CD14-positive monocyte (primary cell): ENCODE measurements around the gene ADSS1. TPM values are rescaled to one million over a fixed set of nuclear protein-coding genes. Genes with fewer than 3 reads are reported as not detected.

Experiments used
- DNase-seq, 3 donors: peaks; one replicate each; pipeline ENCODE4 v3.0.0-alpha.2; 2011 to 2022
- H2AFZ ChIP-seq: 2 replicates; pipeline ENCODE4 v1.6.0; 2012; ENCODE audit warnings: mild to moderate bottlenecking, low read depth, low read length, inconsistent platforms; ENCODE audit not compliant: insufficient read depth, poor library complexity, severe bottlenecking
- H3K27ac ChIP-seq, 2 donors: 1 replicate in 1 of 2; 2 replicates in 1 of 2; pipeline ENCODE4 v1.5.1; 2012 to 2013; ENCODE audit warnings: low read length in 2 of 2, control low read depth in 1 of 2, inconsistent platforms in 1 of 2, low read depth in 1 of 2, mild to moderate bottlenecking in 1 of 2
- H3K27me3 ChIP-seq, 2 donors: one replicate each; pipeline versions ENCODE4 v1.6.0 to v1.6.1; 2011 to 2013; ENCODE audit warnings: low read length in 2 of 2; ENCODE audit not compliant: control insufficient read depth in 2 of 2, insufficient read depth in 2 of 2
- H3K36me3 ChIP-seq, 2 donors: replicated peaks in 1 of 2; 1 replicate in 1 of 2; 2 replicates in 1 of 2; pipeline versions ENCODE4 v1.5.1 to v1.6.1; 2012 to 2013; ENCODE audit warnings: low read length in 2 of 2, control low read depth in 1 of 2, inconsistent platforms in 1 of 2, mild to moderate bottlenecking in 1 of 2; ENCODE audit not compliant: insufficient read depth in 2 of 2, control insufficient read depth in 1 of 2
- H3K4me1 ChIP-seq, 2 donors: 1 replicate in 1 of 2; 2 replicates in 1 of 2; pipeline versions ENCODE4 v1.5.1 to v1.6.1; 2012 to 2013; ENCODE audit warnings: low read length in 2 of 2, control low read depth in 1 of 2, inconsistent platforms in 1 of 2, mild to moderate bottlenecking in 1 of 2, moderate library complexity in 1 of 2; ENCODE audit not compliant: insufficient read depth in 2 of 2, control insufficient read depth in 1 of 2
- H3K4me2 ChIP-seq: replicated peaks from 2 replicates; pipeline ENCODE3; 2012; ENCODE audit warnings: low read length, moderate library complexity, mild to moderate bottlenecking; ENCODE audit not compliant: poor library complexity, severe bottlenecking; ENCODE audit errors: extremely low read depth
- H3K4me3 ChIP-seq, 3 experiments: fragments of 200-600 bp in 1 of 3; sonication (generic) in 1 of 3; replicated peaks in 1 of 3; 1 replicate in 2 of 3; 2 replicates in 1 of 3; pipeline ENCODE4 v1.5.1; 2011 to 2013; ENCODE audit warnings: low read length in 3 of 3, mild to moderate bottlenecking in 3 of 3, control low read depth in 2 of 3, low read depth in 2 of 3, inconsistent platforms in 1 of 3, moderate library complexity in 1 of 3
- H3K79me2 ChIP-seq: 2 replicates; pipeline ENCODE4 v1.6.0; 2012; ENCODE audit warnings: mild to moderate bottlenecking, control low read depth, inconsistent platforms, low read length, moderate library complexity; ENCODE audit not compliant: insufficient read depth
- H3K9ac ChIP-seq: 2 replicates; pipeline ENCODE4 v1.6.0; 2017; ENCODE audit warnings: low read length, mild to moderate bottlenecking; ENCODE audit not compliant: insufficient read depth, poor library complexity, severe bottlenecking
- H3K9me3 ChIP-seq, 2 donors: replicated peaks in 1 of 2; 1 replicate in 1 of 2; 2 replicates in 1 of 2; pipeline versions ENCODE4 v1.5.1 to v1.6.1; 2012 to 2013; ENCODE audit warnings: low read length in 2 of 2, control low read depth in 1 of 2; ENCODE audit not compliant: control insufficient read depth in 1 of 2, insufficient read depth in 1 of 2
- H4K20me1 ChIP-seq: 2 replicates; pipeline ENCODE4 v1.6.0; 2012; ENCODE audit warnings: mild to moderate bottlenecking, low read length, control low read depth, moderate library complexity; ENCODE audit not compliant: insufficient read depth
- H3K27ac Mint-ChIP-seq, 7 donors: one replicate each; pipeline ENCODE4 v1.8.0; 2020; ENCODE audit warnings: mild to moderate bottlenecking in 7 of 7, mixed read lengths in 7 of 7, moderate library complexity in 6 of 7, inconsistent platforms in 2 of 7
- H3K27me3 Mint-ChIP-seq, 3 donors: one replicate each; pipeline ENCODE4 v1.8.0; 2021 to 2022; ENCODE audit warnings: low read depth in 3 of 3, mild to moderate bottlenecking in 3 of 3, mixed read lengths in 3 of 3, moderate library complexity in 3 of 3, inconsistent platforms in 1 of 3
- H3K36me3 Mint-ChIP-seq, 2 donors: one replicate each; pipeline ENCODE4 v1.8.0; 2020; ENCODE audit warnings: mixed read lengths in 2 of 2, inconsistent platforms in 1 of 2, mild to moderate bottlenecking in 1 of 2
- H3K4me1 Mint-ChIP-seq: one replicate; pipeline ENCODE4 v1.8.0; 2020; ENCODE audit warnings: mild to moderate bottlenecking, mixed read lengths
- H3K4me3 Mint-ChIP-seq, 2 donors: one replicate each; pipeline ENCODE4 v1.8.0; 2020; ENCODE audit warnings: mild to moderate bottlenecking in 2 of 2, mixed read lengths in 2 of 2, moderate library complexity in 1 of 2
- H3K9me3 Mint-ChIP-seq, 7 donors: one replicate each; pipeline ENCODE4 v1.8.0; 2020 to 2022; ENCODE audit warnings: mixed read lengths in 7 of 7, mild to moderate bottlenecking in 6 of 7, moderate library complexity in 6 of 7, inconsistent platforms in 2 of 7
- CTCF ChIP-seq: fragments of 200-600 bp; IDR thresholded peaks from one replicate; pipeline ENCODE4 v1.8.0; 2022; ENCODE audit warnings: antibody characterized with exemption, mild to moderate bottlenecking
- WGBS: methylation state at CpG from one replicate; pipeline ENCODE4 v1.1.5; 2013; ENCODE audit warnings: missing lambda C conversion rate; ENCODE audit not compliant: insufficient coverage; 5-methylcytosine and 5-hydroxymethylcytosine counted together
- intact Hi-C, 2 donors: fragments of 100-400 bp; cut with micrococcal nuclease; formaldehyde crosslinking; loops; one replicate each; pipeline versions ENCODE4 v1.15.0 to v1.15.1; 2023
- polyA plus RNA-seq, 3 donors: library from polyadenylated mRNA; depleted of rRNA in 1 of 3; unstranded in 2 of 3; stranded (reverse) in 1 of 3; fragments of 300-500 nt in 2 of 3; fragments of >200 nt in 1 of 3; fragmentation: Illumina TruSeq in 2 of 3; gene quantifications; 1 replicate in 2 of 3; 2 replicates in 1 of 3; pipeline ENCODE4 v1.2.3, GENCODE V29; 2012 to 2021

The ADSS1 gene
- polyA plus RNA-seq, 3 donors, result 0.61 to 3.7 (median 0.64) TPM

GRCh38 chr14:104680806-104681688 is 43.0 kb upstream of the ADSS1 start:
- DNase-seq, result peak; percentile 63 to 80 (median 74)
- H3K9ac ChIP-seq, result peak overlapping the region; percentile 67
- no peaks in the 10 kb centered on the region for H3K36me3 Mint-ChIP-seq
- peak overlapping the region; percentile 41 for H2AFZ ChIP-seq
- H3K4me1 Mint-ChIP-seq, result peaks cover 39% of the 10 kb centered on the region
- intact Hi-C loops, result no loop called here
- peaks cover 47 to 70% of the 10 kb centered on the region in 2 donors for H3K4me1 ChIP-seq
- H3K4me3 Mint-ChIP-seq, result peak overlapping the region; percentile 65 to 72
- no peaks in the 10 kb centered on the region for H3K27me3 ChIP-seq
- TF ChIP-seq CTCF, result no peak
- H3K9me3 ChIP-seq, result no peaks in the 10 kb centered on the region
- H4K20me1 ChIP-seq, result no peaks in the 10 kb centered on the region
- peak overlapping the region in 1 of 3 experiments; percentile 18 for H3K4me3 ChIP-seq
- H3K27ac Mint-ChIP-seq, result peak overlapping the region; percentile 87 to 98 (median 96)
- H3K27me3 Mint-ChIP-seq, result peaks cover under 1 to 10% (median 8%) of the 10 kb centered on the region in 3 donors
- peaks cover 0 to 4% (median 0%) of the 10 kb centered on the region in 7 donors for H3K9me3 Mint-ChIP-seq
- 38% methylated on average over 15 of the region's 26 CpGs for WGBS
- H3K4me2 ChIP-seq, result peak overlapping the region; percentile 19
- H3K79me2 ChIP-seq, result no peaks in the 10 kb centered on the region
- peak overlapping the region; percentile 77 to 90 for H3K27ac ChIP-seq
- H3K36me3 ChIP-seq, result no peaks in the 10 kb centered on the region

GRCh38 chr14:104681689-104682074 is 42.3 kb upstream of the ADSS1 start:
- Histone ChIP-seq H3K9ac (no peak overlapping the region), H4K20me1 (no peaks in the 10 kb centered on the region), H3K27me3 (no peaks in the 10 kb centered on the region), H3K4me3 (no peak overlapping the region), H2AFZ (no peak overlapping the region), H3K4me1 (peaks cover 47 to 69% of the 10 kb centered on the region in 2 donors), H3K79me2 (no peaks in the 10 kb centered on the region), H3K36me3 (no peaks in the 10 kb centered on the region), H3K9me3 (no peaks in the 10 kb centered on the region), H3K4me2 (peak overlapping the region; percentile 19), H3K27ac (peak overlapping the region; percentile 77 to 90)
- no peak for DNase-seq
- H3K4me3 Mint-ChIP-seq, result no peak overlapping the region
- TF ChIP-seq CTCF, result no peak
- H3K27ac Mint-ChIP-seq, result peak overlapping the region in 2 of 7 donors; percentile 96 to 97
- intact Hi-C loops, result no loop called here
- peaks cover 0 to 4% (median 0%) of the 10 kb centered on the region in 7 donors for H3K9me3 Mint-ChIP-seq
- H3K27me3 Mint-ChIP-seq, result peaks cover 1 to 8% (median 5%) of the 10 kb centered on the region in 3 donors
- no peaks in the 10 kb centered on the region for H3K36me3 Mint-ChIP-seq
- WGBS, result 74% methylated on average over 10 of the region's 11 CpGs
- H3K4me1 Mint-ChIP-seq, result peaks cover 39% of the 10 kb centered on the region
